HepG2 (cell line): Measurements from ENCODE around the gene CDC25C. TPM values are rescaled to one million over a fixed set of nuclear protein-coding genes. Genes with fewer than 3 reads are reported as not detected.
A peak's percentile ranks its signal among the peaks of the same experiment; 100 is the strongest.

ENCODE experiments used
- CBX2 ChIP-seq, 2 experiments: fragments of 200-600 bp in 1 of 2; sonication (generic); formaldehyde crosslinking in 1 of 2; IDR thresholded peaks; 2 replicates each; pipeline versions ENCODE4 v1.7.0 to v1.8.1; 2018 to 2022; ENCODE audit warnings: low read depth in 2 of 2, low read length in 1 of 2, mild to moderate bottlenecking in 1 of 2, missing genetic modification reagents in 1 of 2
- EED ChIP-seq: sonication (generic); formaldehyde crosslinking; IDR thresholded peaks from 2 replicates; pipeline ENCODE4 v1.5.0; 2020; ENCODE audit warnings: mild to moderate bottlenecking, missing genetic modification reagents
- HNRNPUL1 ChIP-seq: fragments of 200-400 bp; formaldehyde crosslinking; IDR thresholded peaks from 2 replicates; pipeline ENCODE4 v1.6.1; 2017; ENCODE audit warnings: low read depth, mild to moderate bottlenecking, low read length, moderate library complexity
- IKZF5 ChIP-seq: IDR thresholded peaks from 2 replicates; pipeline ENCODE4 v1.6.1; 2018; ENCODE audit warnings: missing genetic modification reagents, mild to moderate bottlenecking, missing compliant biosample characterization
- MNT ChIP-seq: fragments of 450-650 bp; IDR thresholded peaks from 2 replicates; pipeline ENCODE4 v1.6.1; 2016
- MXD4 ChIP-seq: IDR thresholded peaks from 2 replicates; pipeline ENCODE4 v1.6.1; 2016; ENCODE audit warnings: mild to moderate bottlenecking, missing biosample characterization, missing genetic modification reagents
- MXI1 ChIP-seq: IDR thresholded peaks from 3 replicates; pipeline ENCODE4 v1.6.1; 2012; ENCODE audit warnings: low read depth, low read length, inconsistent platforms, borderline replicate concordance
- NFRKB ChIP-seq: fragments of 450-650 bp; IDR thresholded peaks from 2 replicates; pipeline ENCODE4 v1.6.1; 2017
- NFYC ChIP-seq: IDR thresholded peaks from 2 replicates; pipeline ENCODE4 v1.6.1; 2016; ENCODE audit warnings: missing genetic modification reagents, missing compliant biosample characterization
- RFXAP ChIP-seq: sonication (generic); formaldehyde crosslinking; IDR thresholded peaks from 2 replicates; pipeline ENCODE4 v1.4.0; 2020; ENCODE audit warnings: missing genetic modification reagents, borderline replicate concordance
- SP2 ChIP-seq: sonication (generic); formaldehyde crosslinking; IDR thresholded peaks from 2 replicates; pipeline ENCODE4 v1.5.1; 2020; ENCODE audit warnings: mild to moderate bottlenecking, missing genetic modification reagents
- SP5 ChIP-seq: IDR thresholded peaks from 2 replicates; pipeline ENCODE4 v1.6.1; 2016; ENCODE audit warnings: low read depth, borderline replicate concordance
- TCF12 ChIP-seq, 2 experiments: fragments of 450-650 bp in 1 of 2; sonication (generic) in 1 of 2; formaldehyde crosslinking in 1 of 2; IDR thresholded peaks; 2 replicates each; pipeline versions ENCODE4 v1.6.1 to v1.8.0; 2017 to 2022; ENCODE audit warnings: antibody characterized with exemption in 1 of 2, mild to moderate bottlenecking in 1 of 2, missing genetic modification reagents in 1 of 2, moderate library complexity in 1 of 2
- ZBED4 ChIP-seq: sonication (generic); formaldehyde crosslinking; IDR thresholded peaks from 2 replicates; pipeline ENCODE4 v1.4.0; 2020; ENCODE audit warnings: missing genetic modification reagents, borderline replicate concordance
- ZNF432 ChIP-seq: sonication (generic); formaldehyde crosslinking; IDR thresholded peaks from 2 replicates; pipeline ENCODE4 v1.5.0; 2020; ENCODE audit warnings: missing genetic modification reagents, mild to moderate bottlenecking, borderline replicate concordance
- ZNF441 ChIP-seq: sonication (generic); formaldehyde crosslinking; IDR thresholded peaks from 2 replicates; pipeline ENCODE4 v1.7.0; 2021; ENCODE audit warnings: missing genetic modification reagents, borderline replicate concordance
- ZNF746 ChIP-seq: sonication (generic); formaldehyde crosslinking; IDR thresholded peaks from 2 replicates; pipeline ENCODE4 v1.8.0; 2022; ENCODE audit warnings: mild to moderate bottlenecking, missing genetic modification reagents
- ZNF768 ChIP-seq: sonication (generic); formaldehyde crosslinking; IDR thresholded peaks from 2 replicates; pipeline ENCODE4 v1.4.0; 2020; ENCODE audit warnings: missing genetic modification reagents
- ZNF780A ChIP-seq: sonication (generic); formaldehyde crosslinking; IDR thresholded peaks from 2 replicates; pipeline ENCODE4 v1.8.0; 2022; ENCODE audit warnings: mild to moderate bottlenecking, missing genetic modification reagents, moderate library complexity
- polyA plus RNA-seq, 8 experiments: library from polyadenylated mRNA; depleted of rRNA in 3 of 8; stranded (reverse) in 7 of 8; unstranded in 1 of 8; fragments of >200 nt; fragmentation: Illumina TruSeq in 4 of 8; extraction: Trizol in 4 of 8; gene quantifications; 2 replicates each; pipeline versions ENCODE4 v1.2.1 to v1.2.3, GENCODE V29; 2011 to 2016; ENCODE audit warnings: low read depth in 4 of 8, missing spikeins in 1 of 8, mixed read lengths in 1 of 8; ENCODE audit not compliant: insufficient read depth in 1 of 8
- total RNA-seq, 5 experiments: library from RNA; depleted of rRNA; stranded (reverse); fragments of >200 nt; fragmentation: Illumina TruSeq; extraction: Trizol; gene quantifications; 2 replicates each; pipeline ENCODE4 v1.2.3, GENCODE V29; 2016; ENCODE audit warnings: low read depth in 1 of 5
- TF ChIP-seq, protein P1 (sequence below): sonication (generic); formaldehyde crosslinking; IDR thresholded peaks from 2 replicates; pipeline ENCODE4 v1.5.0; 2020; ENCODE audit warnings: mild to moderate bottlenecking, missing genetic modification reagents, moderate library complexity

Gene CDC25C
- total and polyA plus RNA-seq, 2 of the 13 experiments (the other 11 are each of a cell fraction or from before 2014, with no cell fraction given) = 17.7 to 27.6 TPM

- no peak for TF ChIP-seq TCF12 (IDR thresholded peaks at IDR 0.05)
- TF ChIP-seq TCF12 (CRISPR knock-in tag; IDR thresholded peaks at IDR 0.05) = no peak
- TF ChIP-seq IKZF5 = no peak
- 0 out of 2 replicates have a peak, but pooled peaks have one; percentile 5 for TF ChIP-seq MXD4 (CRISPR knock-in tag)
- TF ChIP-seq MNT = peak; percentile 22; the same call in 1 of the 2 replicates
- TF ChIP-seq CBX2 (IDR thresholded peaks at IDR 0.05; ENCODE audit: low read depth, low read length) = no peak
- TF ChIP-seq CBX2 (CRISPR knock-in tag; IDR thresholded peaks at IDR 0.05; ENCODE audit: low read depth) = no peak
- no peak for TF ChIP-seq NFRKB
- no peak for TF ChIP-seq ZNF441
- peak; percentile 21; the same call in 1 of the 3 replicates for TF ChIP-seq MXI1
- TF ChIP-seq SP2 = peak; percentile 69
- TF ChIP-seq, protein P1, sequence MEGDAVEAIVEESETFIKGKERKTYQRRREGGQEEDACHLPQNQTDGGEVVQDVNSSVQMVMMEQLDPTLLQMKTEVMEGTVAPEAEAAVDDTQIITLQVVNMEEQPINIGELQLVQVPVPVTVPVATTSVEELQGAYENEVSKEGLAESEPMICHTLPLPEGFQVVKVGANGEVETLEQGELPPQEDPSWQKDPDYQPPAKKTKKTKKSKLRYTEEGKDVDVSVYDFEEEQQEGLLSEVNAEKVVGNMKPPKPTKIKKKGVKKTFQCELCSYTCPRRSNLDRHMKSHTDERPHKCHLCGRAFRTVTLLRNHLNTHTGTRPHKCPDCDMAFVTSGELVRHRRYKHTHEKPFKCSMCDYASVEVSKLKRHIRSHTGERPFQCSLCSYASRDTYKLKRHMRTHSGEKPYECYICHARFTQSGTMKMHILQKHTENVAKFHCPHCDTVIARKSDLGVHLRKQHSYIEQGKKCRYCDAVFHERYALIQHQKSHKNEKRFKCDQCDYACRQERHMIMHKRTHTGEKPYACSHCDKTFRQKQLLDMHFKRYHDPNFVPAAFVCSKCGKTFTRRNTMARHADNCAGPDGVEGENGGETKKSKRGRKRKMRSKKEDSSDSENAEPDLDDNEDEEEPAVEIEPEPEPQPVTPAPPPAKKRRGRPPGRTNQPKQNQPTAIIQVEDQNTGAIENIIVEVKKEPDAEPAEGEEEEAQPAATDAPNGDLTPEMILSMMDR = peak; percentile 20
- no peak for TF ChIP-seq ZNF746 (CRISPR knock-in tag)
- no peak for TF ChIP-seq ZNF768
- no peak for TF ChIP-seq RFXAP
- no peak for TF ChIP-seq SP5 (CRISPR knock-in tag)
- TF ChIP-seq HNRNPUL1 = no peak
- no peak for TF ChIP-seq ZBED4 (CRISPR knock-in tag)
- TF ChIP-seq EED = no peak
- TF ChIP-seq ZNF432 (CRISPR knock-in tag) = no peak
- peak; percentile 84 for TF ChIP-seq NFYC
- no peak for TF ChIP-seq ZNF780A (CRISPR knock-in tag)
- TF ChIP-seq, all 625 proteins: peak for 14
These were observed 23.3 kb upstream of the CDC25C start (continued) for GRCh38 chr5:138354926-138355378.
